CD4-positive, alpha-beta T cell treated with Interleukin-15 for 4 hours (primary cell): ENCODE data around the gene SLC9C1.

Experiments
- DNase-seq: peaks from one replicate; pipeline ENCODE4 v3.0.0-alpha.2; 2020; ENCODE audit warnings: low spot score

The SLC9C1 gene

GRCh38 chr3:112109322-112109721, 184.7 kb downstream of the SLC9C1 start:
- no peak for DNase-seq

GRCh38 chr3:112104774-112105173, 189.2 kb downstream of the SLC9C1 start:
- no peak for DNase-seq

- no peak for DNase-seq
Measured at GRCh38 chr3:112101916-112102315, 192.1 kb downstream of the SLC9C1 start.

GRCh38 chr3:112097378-112097777, 196.6 kb downstream of the SLC9C1 start:
- DNase-seq: no peak

- no peak for DNase-seq
Measured at GRCh38 chr3:112096176-112096575, 197.8 kb downstream of the SLC9C1 start.

- DNase-seq: no peak
Measured at GRCh38 chr3:112095731-112096130, 198.3 kb downstream of the SLC9C1 start.

GRCh38 chr3:112093180-112093522, 200.9 kb downstream of the SLC9C1 start:
- no peak for DNase-seq

GRCh38 chr3:112092496-112093179, 201.4 kb downstream of the SLC9C1 start:
- DNase-seq: no peak

- DNase-seq: no peak
Measured at GRCh38 chr3:112090887-112091586, 203.0 kb downstream of the SLC9C1 start.
